ENCODE measurements around the gene MAGI3.

DNA sequence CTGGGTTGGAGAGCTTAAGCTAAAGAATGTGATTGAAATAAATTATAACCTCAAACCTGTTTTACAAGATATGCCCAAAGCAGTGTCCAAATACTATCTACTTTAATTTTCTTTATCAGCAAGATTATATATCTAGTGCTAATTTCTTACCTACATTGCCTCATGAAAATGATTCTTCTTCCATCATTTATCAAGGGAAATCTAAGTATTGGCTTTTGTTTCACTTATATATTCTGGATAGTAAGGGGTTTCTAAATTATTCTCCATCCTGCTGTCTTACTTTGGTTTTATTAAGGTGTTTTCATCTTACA is 287.8 kb downstream of the MAGI3 start:
- TF ChIP-seq, protein P1, sequence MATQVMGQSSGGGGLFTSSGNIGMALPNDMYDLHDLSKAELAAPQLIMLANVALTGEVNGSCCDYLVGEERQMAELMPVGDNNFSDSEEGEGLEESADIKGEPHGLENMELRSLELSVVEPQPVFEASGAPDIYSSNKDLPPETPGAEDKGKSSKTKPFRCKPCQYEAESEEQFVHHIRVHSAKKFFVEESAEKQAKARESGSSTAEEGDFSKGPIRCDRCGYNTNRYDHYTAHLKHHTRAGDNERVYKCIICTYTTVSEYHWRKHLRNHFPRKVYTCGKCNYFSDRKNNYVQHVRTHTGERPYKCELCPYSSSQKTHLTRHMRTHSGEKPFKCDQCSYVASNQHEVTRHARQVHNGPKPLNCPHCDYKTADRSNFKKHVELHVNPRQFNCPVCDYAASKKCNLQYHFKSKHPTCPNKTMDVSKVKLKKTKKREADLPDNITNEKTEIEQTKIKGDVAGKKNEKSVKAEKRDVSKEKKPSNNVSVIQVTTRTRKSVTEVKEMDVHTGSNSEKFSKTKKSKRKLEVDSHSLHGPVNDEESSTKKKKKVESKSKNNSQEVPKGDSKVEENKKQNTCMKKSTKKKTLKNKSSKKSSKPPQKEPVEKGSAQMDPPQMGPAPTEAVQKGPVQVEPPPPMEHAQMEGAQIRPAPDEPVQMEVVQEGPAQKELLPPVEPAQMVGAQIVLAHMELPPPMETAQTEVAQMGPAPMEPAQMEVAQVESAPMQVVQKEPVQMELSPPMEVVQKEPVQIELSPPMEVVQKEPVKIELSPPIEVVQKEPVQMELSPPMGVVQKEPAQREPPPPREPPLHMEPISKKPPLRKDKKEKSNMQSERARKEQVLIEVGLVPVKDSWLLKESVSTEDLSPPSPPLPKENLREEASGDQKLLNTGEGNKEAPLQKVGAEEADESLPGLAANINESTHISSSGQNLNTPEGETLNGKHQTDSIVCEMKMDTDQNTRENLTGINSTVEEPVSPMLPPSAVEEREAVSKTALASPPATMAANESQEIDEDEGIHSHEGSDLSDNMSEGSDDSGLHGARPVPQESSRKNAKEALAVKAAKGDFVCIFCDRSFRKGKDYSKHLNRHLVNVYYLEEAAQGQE (tag by site-specific recombination; IDR thresholded peaks at IDR 0.05), result no peak
- TF ChIP-seq ZNF132 (tag by site-specific recombination; IDR thresholded peaks at IDR 0.05; ENCODE audit: borderline replicate concordance), result no peak
- TF ChIP-seq, protein P2, sequence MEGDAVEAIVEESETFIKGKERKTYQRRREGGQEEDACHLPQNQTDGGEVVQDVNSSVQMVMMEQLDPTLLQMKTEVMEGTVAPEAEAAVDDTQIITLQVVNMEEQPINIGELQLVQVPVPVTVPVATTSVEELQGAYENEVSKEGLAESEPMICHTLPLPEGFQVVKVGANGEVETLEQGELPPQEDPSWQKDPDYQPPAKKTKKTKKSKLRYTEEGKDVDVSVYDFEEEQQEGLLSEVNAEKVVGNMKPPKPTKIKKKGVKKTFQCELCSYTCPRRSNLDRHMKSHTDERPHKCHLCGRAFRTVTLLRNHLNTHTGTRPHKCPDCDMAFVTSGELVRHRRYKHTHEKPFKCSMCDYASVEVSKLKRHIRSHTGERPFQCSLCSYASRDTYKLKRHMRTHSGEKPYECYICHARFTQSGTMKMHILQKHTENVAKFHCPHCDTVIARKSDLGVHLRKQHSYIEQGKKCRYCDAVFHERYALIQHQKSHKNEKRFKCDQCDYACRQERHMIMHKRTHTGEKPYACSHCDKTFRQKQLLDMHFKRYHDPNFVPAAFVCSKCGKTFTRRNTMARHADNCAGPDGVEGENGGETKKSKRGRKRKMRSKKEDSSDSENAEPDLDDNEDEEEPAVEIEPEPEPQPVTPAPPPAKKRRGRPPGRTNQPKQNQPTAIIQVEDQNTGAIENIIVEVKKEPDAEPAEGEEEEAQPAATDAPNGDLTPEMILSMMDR (tag by site-specific recombination; IDR thresholded peaks at IDR 0.05), result no peak
- no peak for TF ChIP-seq ZNF184 (tag by site-specific recombination; IDR thresholded peaks at IDR 0.05)
- no peak for TF ChIP-seq ZNF335 (tag by site-specific recombination; conservative IDR thresholded peaks at IDR 0.05)
